ENCODE results near the gene LIPM.

Gene LIPM

DNA sequence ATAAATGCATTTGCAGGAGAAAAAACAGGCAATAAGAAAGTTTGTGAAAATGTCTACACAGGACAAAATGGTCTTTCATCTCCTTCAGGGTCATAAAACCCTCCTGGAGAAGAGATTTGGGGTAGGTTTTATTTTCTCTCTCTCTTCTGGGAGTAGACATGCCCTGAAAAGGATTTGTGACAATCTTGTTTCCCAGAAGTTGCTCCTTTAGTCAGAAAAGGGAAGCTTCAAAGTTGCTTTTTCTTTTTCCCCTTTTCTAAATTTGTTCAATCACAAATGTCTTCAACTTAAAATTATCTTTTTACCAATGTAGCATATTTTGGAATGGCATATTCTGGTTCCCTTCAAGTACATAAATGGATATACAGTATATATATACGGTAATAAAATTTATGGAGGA, 58.5 kb downstream of the LIPM start:
- Mint-ChIP-seq H3K9me3 (no peaks in the 10 kb centered on the region), H3K27ac (no peak overlapping the region), H3K4me1 (peaks cover 4% of the 10 kb centered on the region), H3K27me3 (ENCODE audit: low read depth) (peaks cover 15% of the 10 kb centered on the region), H3K36me3 (ENCODE audit: low read depth) (no peaks in the 10 kb centered on the region), H3K4me3 (no peak overlapping the region)
- TF ChIP-seq, protein P1, sequence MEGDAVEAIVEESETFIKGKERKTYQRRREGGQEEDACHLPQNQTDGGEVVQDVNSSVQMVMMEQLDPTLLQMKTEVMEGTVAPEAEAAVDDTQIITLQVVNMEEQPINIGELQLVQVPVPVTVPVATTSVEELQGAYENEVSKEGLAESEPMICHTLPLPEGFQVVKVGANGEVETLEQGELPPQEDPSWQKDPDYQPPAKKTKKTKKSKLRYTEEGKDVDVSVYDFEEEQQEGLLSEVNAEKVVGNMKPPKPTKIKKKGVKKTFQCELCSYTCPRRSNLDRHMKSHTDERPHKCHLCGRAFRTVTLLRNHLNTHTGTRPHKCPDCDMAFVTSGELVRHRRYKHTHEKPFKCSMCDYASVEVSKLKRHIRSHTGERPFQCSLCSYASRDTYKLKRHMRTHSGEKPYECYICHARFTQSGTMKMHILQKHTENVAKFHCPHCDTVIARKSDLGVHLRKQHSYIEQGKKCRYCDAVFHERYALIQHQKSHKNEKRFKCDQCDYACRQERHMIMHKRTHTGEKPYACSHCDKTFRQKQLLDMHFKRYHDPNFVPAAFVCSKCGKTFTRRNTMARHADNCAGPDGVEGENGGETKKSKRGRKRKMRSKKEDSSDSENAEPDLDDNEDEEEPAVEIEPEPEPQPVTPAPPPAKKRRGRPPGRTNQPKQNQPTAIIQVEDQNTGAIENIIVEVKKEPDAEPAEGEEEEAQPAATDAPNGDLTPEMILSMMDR (IDR thresholded peaks at IDR 0.05; ENCODE audit: unreplicated experiment in 3 of 3), result no peak

GRCh38 chr10:88865281-88865876, 62.8 kb downstream of the LIPM start:
- Mint-ChIP-seq H3K27ac (no peak overlapping the region), H3K4me1 (no peaks in the 10 kb centered on the region), H3K4me3 (no peak overlapping the region), H3K27me3 (ENCODE audit: low read depth) (peaks cover 15% of the 10 kb centered on the region), H3K9me3 (no peaks in the 10 kb centered on the region), H3K36me3 (ENCODE audit: low read depth) (no peaks in the 10 kb centered on the region)
- TF ChIP-seq, protein P1 (IDR thresholded peaks at IDR 0.05; ENCODE audit: unreplicated experiment in 3 of 3), result no peak

GRCh38 chr10:88866454-88866853, 63.9 kb downstream of the LIPM start:
- Mint-ChIP-seq H3K36me3 (ENCODE audit: low read depth) (no peaks in the 10 kb centered on the region), H3K4me1 (no peaks in the 10 kb centered on the region), H3K27me3 (ENCODE audit: low read depth) (peaks cover 15% of the 10 kb centered on the region), H3K9me3 (no peaks in the 10 kb centered on the region), H3K4me3 (no peak overlapping the region), H3K27ac (no peak overlapping the region)
- TF ChIP-seq, protein P1 (IDR thresholded peaks at IDR 0.05; ENCODE audit: unreplicated experiment in 3 of 3), result no peak

DNA sequence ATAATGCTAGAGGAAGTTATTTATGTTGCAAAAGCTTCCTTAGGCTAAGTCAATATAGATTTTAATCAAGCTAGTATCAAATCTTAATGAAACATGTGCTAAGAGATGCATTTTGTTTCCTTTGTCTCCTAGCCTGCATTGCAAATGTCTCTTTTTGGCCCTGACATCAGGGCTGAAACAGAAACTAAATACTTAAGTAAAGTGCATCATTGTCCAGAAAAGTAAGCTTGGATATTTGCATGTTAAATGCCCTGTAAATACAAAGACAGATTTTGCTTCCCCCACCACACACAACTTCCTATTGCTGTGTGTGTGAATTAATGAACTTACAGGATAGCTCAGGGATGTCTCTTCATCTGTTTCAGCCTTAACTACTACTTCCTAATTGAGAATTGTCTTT, 67.6 kb downstream of the LIPM start:
- no peaks in the 10 kb centered on the region for H3K36me3 Mint-ChIP-seq (ENCODE audit: low read depth)
- H3K27ac Mint-ChIP-seq, result no peak overlapping the region
- H3K27me3 Mint-ChIP-seq (ENCODE audit: low read depth), result peaks cover 3% of the 10 kb centered on the region

More for the DNA sequence above, 67.6 kb downstream of the LIPM start:
- H3K9me3 Mint-ChIP-seq, result no peaks in the 10 kb centered on the region
- H3K4me3 Mint-ChIP-seq, result no peak overlapping the region
- H3K4me1 Mint-ChIP-seq, result no peaks in the 10 kb centered on the region
- TF ChIP-seq, protein P1 (IDR thresholded peaks at IDR 0.05; ENCODE audit: unreplicated experiment in 3 of 3), result no peak
